Fibroblast of the aortic adventitia (primary cell): ENCODE results near the gene MYRF. TPM values are rescaled to one million over a fixed set of nuclear protein-coding genes. Genes with fewer than 3 reads are reported as not detected.
A peak's percentile ranks its signal among the peaks of the same experiment; 100 is the strongest.

ENCODE experiments used
- DNase-seq: peaks from one replicate; pipeline ENCODE4 v3.0.0-alpha.2; 2010; ENCODE audit warnings: low read depth
- H3K4me3 ChIP-seq: 2 replicates; pipeline ENCODE4 v1.5.1; 2011; ENCODE audit warnings: low read depth, mild to moderate bottlenecking, control low read depth, low read length, moderate library complexity
- CTCF ChIP-seq: IDR thresholded peaks from 2 replicates; pipeline ENCODE4 v1.5.1; 2011; ENCODE audit warnings: mild to moderate bottlenecking, low read length, control low read depth, inconsistent platforms; ENCODE audit not compliant: insufficient read depth
- total RNA-seq: library from RNA; depleted of rRNA; stranded (reverse); fragments of >200 nt; gene quantifications from 2 replicates; pipeline ENCODE4 v1.2.3, GENCODE V29; 2012; ENCODE audit warnings: low replicate concordance

Gene MYRF
- total RNA-seq, 1 donor = 0.18 TPM

GRCh38 chr11:61833926-61834277, 81.5 kb downstream of the MYRF start:
- no peak overlapping the region for H3K4me3 ChIP-seq
- no peak for DNase-seq
- TF ChIP-seq CTCF = no peak

- no peak overlapping the region for H3K4me3 ChIP-seq
- TF ChIP-seq CTCF = no peak
- DNase-seq = peak; percentile 87
Observed at GRCh38 chr11:61834278-61835048, 82.0 kb downstream of the MYRF start.

- no peak overlapping the region for H3K4me3 ChIP-seq
- TF ChIP-seq CTCF = no peak
Observed at GRCh38 chr11:61836193-61836592, 83.8 kb downstream of the MYRF start.

GRCh38 chr11:61837411-61838005, 85.1 kb downstream of the MYRF start:
- DNase-seq = no peak
- no peak for TF ChIP-seq CTCF
- H3K4me3 ChIP-seq = no peak overlapping the region

More at GRCh38 chr11:61836193-61836592, 83.8 kb downstream of the MYRF start:
- no peak for DNase-seq

Other genes with a start within 250 kb of the MYRF start
- 0.27 TPM in 1 of 2 replicates, not detected in the other for gene LRRC10B, start 243.9 kb upstream of the MYRF start, total RNA-seq
- 7.0 and 112 TPM in 2 replicates for gene SYT7, start 171.6 kb upstream of the MYRF start, total RNA-seq
- 1.1 and 4.2 TPM in 2 replicates for gene DAGLA, start 72.2 kb upstream of the MYRF start, total RNA-seq
- 14.1 and 98.1 TPM in 2 replicates for gene TMEM258, start 40.0 kb downstream of the MYRF start, total RNA-seq
- gene FEN1, start 40.3 kb downstream of the MYRF start, total RNA-seq = 12.3 and 43.3 TPM in 2 replicates
- gene FADS1, start 64.4 kb downstream of the MYRF start, total RNA-seq = 48.8 and 74.1 TPM in 2 replicates
- gene FADS2, start 75.7 kb downstream of the MYRF start, total RNA-seq = 125 and 143 TPM in 2 replicates
- gene FADS3, start 138.9 kb downstream of the MYRF start, total RNA-seq = 22.1 and 35.9 TPM in 2 replicates
- 17.1 and 50.7 TPM in 2 replicates for gene RAB3IL1, start 164.9 kb downstream of the MYRF start, total RNA-seq
- 3.1 and 3.4 TPM in 2 replicates for gene BEST1, start 197.7 kb downstream of the MYRF start, total RNA-seq
- gene FTH1, start 215.0 kb downstream of the MYRF start, total RNA-seq = 1,813 and 2,631 TPM in 2 replicates